ENCODE data around the gene NRIP1. TPM values are rescaled to one million over a fixed set of nuclear protein-coding genes. Genes with fewer than 3 reads are reported as not detected.

Gene NRIP1
- total and polyA plus RNA-seq, 2 experiments from 2014 or later = 9.1 to 16.8 TPM

DNA sequence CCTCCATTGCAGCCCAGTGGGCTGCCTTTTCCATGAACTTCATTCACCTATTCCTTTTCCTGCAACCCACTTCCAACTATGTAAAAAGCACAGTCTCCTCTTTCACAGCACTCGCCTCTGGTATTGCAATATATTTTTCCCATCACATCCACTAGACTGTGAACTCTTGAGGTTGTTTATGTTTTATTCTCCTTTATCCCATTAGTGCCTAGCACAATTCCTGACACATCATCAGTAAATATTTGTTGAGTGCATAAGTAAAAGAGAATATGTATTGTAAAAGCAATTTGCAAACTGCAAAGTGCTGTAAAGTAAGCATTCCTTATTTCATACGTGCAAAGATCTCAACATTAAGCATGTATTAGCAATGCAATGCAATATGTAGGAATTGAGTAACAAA lies 27.9 kb upstream of the NRIP1 start:
- H3K4me1 ChIP-seq (ENCODE audit: low read depth) = no peaks in the 10 kb centered on the region
- TF ChIP-seq, protein P1, sequence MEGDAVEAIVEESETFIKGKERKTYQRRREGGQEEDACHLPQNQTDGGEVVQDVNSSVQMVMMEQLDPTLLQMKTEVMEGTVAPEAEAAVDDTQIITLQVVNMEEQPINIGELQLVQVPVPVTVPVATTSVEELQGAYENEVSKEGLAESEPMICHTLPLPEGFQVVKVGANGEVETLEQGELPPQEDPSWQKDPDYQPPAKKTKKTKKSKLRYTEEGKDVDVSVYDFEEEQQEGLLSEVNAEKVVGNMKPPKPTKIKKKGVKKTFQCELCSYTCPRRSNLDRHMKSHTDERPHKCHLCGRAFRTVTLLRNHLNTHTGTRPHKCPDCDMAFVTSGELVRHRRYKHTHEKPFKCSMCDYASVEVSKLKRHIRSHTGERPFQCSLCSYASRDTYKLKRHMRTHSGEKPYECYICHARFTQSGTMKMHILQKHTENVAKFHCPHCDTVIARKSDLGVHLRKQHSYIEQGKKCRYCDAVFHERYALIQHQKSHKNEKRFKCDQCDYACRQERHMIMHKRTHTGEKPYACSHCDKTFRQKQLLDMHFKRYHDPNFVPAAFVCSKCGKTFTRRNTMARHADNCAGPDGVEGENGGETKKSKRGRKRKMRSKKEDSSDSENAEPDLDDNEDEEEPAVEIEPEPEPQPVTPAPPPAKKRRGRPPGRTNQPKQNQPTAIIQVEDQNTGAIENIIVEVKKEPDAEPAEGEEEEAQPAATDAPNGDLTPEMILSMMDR (IDR thresholded peaks at IDR 0.05; ENCODE audit: low read depth, low read length) = no peak
- H3K27ac ChIP-seq = no peak overlapping the region
- H3K4me3 ChIP-seq = no peak overlapping the region
- H3K27me3 ChIP-seq = no peaks in the 10 kb centered on the region
- no peak for DNase-seq (ENCODE audit: low read depth in 1 of 2, low spot score in 1 of 2)
- no peaks in the 10 kb centered on the region for H3K36me3 ChIP-seq
- no peaks in the 10 kb centered on the region for H3K9me3 ChIP-seq (ENCODE audit: low read depth)

DNA sequence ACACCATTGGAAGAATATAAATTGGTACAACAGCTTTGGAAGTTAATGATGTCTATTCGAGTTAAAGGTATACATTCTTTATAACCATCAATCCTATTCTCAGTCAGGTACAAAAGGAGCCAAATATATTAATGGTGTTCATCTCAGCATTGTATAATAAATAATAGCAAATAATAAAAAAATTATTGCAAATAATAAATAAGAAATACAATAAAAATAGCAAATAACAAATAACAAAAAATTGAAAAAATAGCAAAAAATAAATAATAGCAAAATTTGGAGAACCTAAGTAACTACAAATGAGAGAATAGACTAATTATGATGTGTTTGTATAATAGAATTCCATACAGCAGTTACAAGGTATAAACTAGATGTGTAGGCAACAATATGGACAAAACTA lies 25.6 kb upstream of the NRIP1 start:
- Histone ChIP-seq H3K4me3 (no peak overlapping the region), H3K9me3 (ENCODE audit: low read depth) (no peaks in the 10 kb centered on the region), H3K27me3 (no peaks in the 10 kb centered on the region), H3K4me1 (ENCODE audit: low read depth) (no peaks in the 10 kb centered on the region), H3K36me3 (no peaks in the 10 kb centered on the region), H3K27ac (no peak overlapping the region)
- TF ChIP-seq, protein P1 (IDR thresholded peaks at IDR 0.05; ENCODE audit: low read depth, low read length) = no peak
- no peak for DNase-seq (ENCODE audit: low read depth in 1 of 2, low spot score in 1 of 2)

DNA sequence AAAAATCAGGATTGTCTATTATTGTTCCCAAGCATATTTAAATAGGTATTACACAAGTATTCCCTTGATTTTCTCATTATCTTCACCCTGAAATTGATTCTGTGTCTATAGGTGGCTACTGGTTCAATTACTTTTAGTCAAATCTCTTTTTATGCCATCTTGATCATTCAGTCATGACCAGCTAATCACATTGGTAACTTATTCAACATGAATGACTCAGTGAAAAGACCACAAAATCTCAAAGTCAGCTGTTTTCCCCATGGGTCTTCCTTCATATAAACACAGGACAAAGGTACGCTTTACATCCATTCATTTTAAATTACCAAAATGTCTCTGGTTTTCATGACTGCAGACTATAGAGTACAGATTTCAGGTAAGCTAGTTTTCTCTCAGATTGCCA lies 23.7 kb upstream of the NRIP1 start:
- Histone ChIP-seq H3K27ac (no peak overlapping the region), H3K9me3 (ENCODE audit: low read depth) (no peaks in the 10 kb centered on the region), H3K4me1 (ENCODE audit: low read depth) (no peaks in the 10 kb centered on the region), H3K36me3 (no peaks in the 10 kb centered on the region), H3K4me3 (no peak overlapping the region), H3K27me3 (no peaks in the 10 kb centered on the region)
- TF ChIP-seq, protein P1 (IDR thresholded peaks at IDR 0.05; ENCODE audit: low read depth, low read length) = no peak
- DNase-seq (ENCODE audit: low read depth in 1 of 2, low spot score in 1 of 2) = no peak

GRCh38 chr21:15084668-15085067 lies 19.9 kb upstream of the NRIP1 start:
- Histone ChIP-seq H3K27ac (no peak overlapping the region), H3K36me3 (no peaks in the 10 kb centered on the region), H3K9me3 (ENCODE audit: low read depth) (no peaks in the 10 kb centered on the region), H3K4me3 (no peak overlapping the region), H3K27me3 (no peaks in the 10 kb centered on the region), H3K4me1 (ENCODE audit: low read depth) (no peaks in the 10 kb centered on the region)
- DNase-seq (ENCODE audit: low read depth in 1 of 2, low spot score in 1 of 2) = peak in 1 of 2 donors; percentile 69
- TF ChIP-seq, protein P1 (IDR thresholded peaks at IDR 0.05; ENCODE audit: low read depth, low read length) = no peak

- TF ChIP-seq, protein P1 (IDR thresholded peaks at IDR 0.05; ENCODE audit: low read depth, low read length) = no peak
- DNase-seq (ENCODE audit: low read depth in 1 of 2, low spot score in 1 of 2) = no peak
These were observed 15.7 kb upstream of the NRIP1 start for GRCh38 chr21:15080526-15080925.

GRCh38 chr21:15079269-15079668 lies 14.5 kb upstream of the NRIP1 start:
- no peak for DNase-seq (ENCODE audit: low read depth in 1 of 2, low spot score in 1 of 2)
- TF ChIP-seq, protein P1 (IDR thresholded peaks at IDR 0.05; ENCODE audit: low read depth, low read length) = no peak
- H3K4me1 ChIP-seq (ENCODE audit: low read depth) = no peaks in the 10 kb centered on the region
- no peaks in the 10 kb centered on the region for H3K9me3 ChIP-seq (ENCODE audit: low read depth)
- H3K4me3 ChIP-seq = no peak overlapping the region
- H3K27ac ChIP-seq = no peak overlapping the region
- H3K36me3 ChIP-seq = no peaks in the 10 kb centered on the region
- H3K27me3 ChIP-seq = no peaks in the 10 kb centered on the region

More at GRCh38 chr21:15080526-15080925, 15.7 kb upstream of the NRIP1 start:
- Histone ChIP-seq H3K36me3 (no peaks in the 10 kb centered on the region), H3K9me3 (ENCODE audit: low read depth) (no peaks in the 10 kb centered on the region), H3K27me3 (no peaks in the 10 kb centered on the region), H3K27ac (no peak overlapping the region), H3K4me3 (no peak overlapping the region), H3K4me1 (ENCODE audit: low read depth) (no peaks in the 10 kb centered on the region)

All from cardiac muscle cell (in vitro differentiated cells and primary cell).